ENCODE data around the gene MT1H.
A peak's percentile ranks its signal among the peaks of the same experiment; 100 is the strongest.
"Not testable (repeated sequence)": the region's sequence is repeated elsewhere in the genome, so short reads cannot be mapped to it uniquely, and the experiment has no call there.

The MT1H gene

GRCh38 chr16:56684926-56685590, 15.4 kb downstream of the MT1H start:
- DNase-seq (ENCODE audit: low read depth), result no peak

DNA sequence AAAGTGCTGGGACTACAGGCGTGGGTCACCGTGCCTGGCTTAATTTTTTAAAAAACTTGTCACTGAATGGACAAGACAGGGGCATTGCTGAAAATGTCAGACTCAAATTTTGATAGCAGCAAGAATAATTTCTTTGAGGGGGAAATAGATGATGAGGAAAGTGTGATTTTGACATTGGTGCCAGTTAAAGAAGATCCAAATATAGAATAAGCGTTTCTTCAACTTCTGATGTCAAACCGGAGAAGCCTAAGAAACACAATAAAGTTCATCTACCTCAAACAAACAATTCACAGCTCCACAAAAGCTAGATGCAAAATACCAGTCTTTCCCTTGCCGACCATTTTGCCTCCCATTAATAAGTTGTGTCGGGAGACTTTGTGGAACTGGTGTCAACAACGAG, 17.1 kb downstream of the MT1H start:
- DNase-seq (ENCODE audit: low read depth), result no peak

DNA sequence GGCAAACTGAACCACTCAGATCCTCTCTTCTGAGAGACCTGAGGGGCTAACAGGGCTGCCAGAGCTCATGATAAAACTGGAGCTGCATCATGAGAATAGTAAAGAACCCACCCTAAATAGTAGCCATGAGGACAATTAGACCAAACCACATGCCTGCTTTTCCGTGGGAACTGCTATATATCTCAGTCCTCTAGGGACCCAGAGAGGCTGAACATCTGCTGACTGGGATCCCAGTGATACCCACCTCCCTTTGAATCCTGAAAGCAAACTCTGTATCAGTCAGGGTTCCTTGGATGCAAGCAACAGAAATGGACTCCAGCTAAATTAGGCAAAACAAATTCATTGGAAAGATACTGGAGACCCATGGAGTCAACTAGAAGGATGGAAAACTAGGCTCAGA, 19.1 kb downstream of the MT1H start:
- no peak for DNase-seq (ENCODE audit: low read depth)

- no peak for DNase-seq (ENCODE audit: low read depth)
These were observed 19.6 kb downstream of the MT1H start for GRCh38 chr16:56689171-56689570.

DNA sequence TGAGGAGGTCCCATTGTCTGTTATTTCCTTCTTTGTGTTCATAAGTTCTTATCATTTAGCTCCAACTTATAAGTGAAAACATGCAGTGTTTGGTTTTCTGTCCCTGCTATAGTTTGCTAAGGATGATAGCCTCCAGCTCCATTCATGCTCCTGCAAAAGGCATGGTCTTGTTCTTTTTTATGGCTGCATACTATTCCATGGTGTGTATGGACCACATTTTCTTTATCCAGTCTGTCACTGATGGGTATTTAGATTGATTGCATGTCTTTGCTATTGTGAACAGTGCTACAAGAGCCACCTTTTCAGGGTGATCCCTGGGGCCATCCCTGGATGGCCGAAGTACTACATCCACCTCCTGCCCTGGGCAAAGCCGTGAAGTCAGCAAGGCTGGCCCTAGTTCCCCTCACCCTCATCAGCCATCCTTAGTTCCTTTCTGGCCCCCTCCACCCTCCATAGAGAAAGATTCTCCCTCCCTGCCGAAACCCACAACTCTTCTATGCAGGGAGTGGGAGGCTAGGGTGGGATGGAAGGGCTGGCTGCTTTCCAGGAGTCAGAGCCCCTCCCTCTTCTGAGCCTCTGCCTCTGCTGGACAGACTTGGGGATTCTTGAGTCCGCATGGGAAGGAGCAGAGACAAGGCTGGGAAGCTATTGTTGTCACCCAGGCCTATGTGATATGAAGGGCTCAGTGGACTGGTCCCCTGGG, 21.0 kb downstream of the MT1H start:
- no peak for DNase-seq (ENCODE audit: low read depth)

DNA sequence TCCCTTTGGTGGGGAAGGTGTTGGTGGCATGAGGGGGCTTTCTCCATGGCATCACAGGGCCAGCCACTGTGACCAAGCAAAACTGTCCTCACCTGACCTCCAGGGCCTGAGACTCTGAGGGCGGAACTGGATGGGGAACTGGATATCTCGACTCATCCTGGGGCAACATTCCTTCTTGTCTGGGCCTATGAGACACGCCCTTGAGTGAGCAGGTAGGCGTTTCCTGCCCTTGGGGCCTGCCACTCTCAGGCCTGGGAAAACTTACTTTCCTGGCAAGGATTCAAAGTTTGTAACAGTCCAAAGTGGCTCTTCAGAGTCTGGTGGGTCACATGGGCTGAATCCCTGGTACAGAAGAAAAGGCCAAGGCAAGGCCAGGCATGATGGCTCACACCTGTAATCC, 22.3 kb downstream of the MT1H start:
- peak; percentile 29 for DNase-seq (ENCODE audit: low read depth)

DNA sequence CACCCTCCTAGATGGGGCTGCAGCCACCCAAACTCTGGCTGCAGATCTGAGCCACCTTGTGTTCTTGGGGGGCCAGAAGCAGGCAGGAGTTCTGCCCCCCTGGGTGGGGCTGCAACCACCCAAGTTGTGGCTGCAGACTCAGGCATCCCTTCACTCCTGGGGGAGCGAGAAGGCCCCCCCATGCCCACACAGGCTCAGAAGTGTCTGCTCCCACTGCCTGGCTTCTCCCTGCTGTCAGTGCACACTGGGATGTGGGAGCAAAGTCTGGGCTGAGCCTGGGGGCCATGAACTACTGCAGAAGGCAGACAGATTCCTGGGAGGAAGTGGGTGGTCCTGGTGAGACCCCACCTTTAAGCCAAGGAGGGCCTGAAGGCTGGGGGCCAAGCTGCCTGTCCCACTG, 25.6 kb downstream of the MT1H start:
- no peak for DNase-seq (ENCODE audit: low read depth)

DNA sequence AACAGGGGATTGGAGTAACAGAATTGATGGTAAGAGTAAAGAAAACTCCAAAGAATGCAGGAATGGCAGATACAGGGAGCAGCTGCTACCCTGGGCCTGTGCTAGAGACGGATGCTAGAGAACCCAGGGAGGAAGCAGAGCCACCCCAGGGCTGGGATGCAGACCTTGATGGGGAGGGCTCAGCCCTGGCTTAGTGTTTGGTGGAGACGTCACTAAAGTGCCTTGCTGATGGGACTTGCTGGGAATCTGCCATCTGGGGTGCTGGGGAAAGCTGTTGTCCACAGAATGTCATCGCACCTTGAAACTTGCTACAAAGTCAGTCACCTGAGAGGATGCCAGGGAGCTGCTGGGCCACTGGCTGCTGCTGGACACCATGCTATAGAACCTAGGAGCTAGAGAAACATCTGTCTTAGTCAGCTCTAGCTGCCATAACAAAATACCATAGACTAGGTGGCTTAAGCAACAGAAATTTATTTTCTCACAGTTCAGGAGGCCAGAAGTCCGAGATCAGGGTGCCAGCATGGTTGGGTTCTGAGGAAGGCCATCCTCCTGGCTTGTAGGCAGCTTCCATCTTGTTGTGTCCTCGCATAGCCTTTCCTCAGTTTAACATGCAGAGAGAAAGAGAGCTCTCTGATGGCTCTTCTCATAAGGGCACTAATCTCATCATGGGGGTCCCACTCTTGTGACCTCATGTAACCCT, 28.0 kb downstream of the MT1H start:
- no peak for DNase-seq (ENCODE audit: low read depth)

DNA sequence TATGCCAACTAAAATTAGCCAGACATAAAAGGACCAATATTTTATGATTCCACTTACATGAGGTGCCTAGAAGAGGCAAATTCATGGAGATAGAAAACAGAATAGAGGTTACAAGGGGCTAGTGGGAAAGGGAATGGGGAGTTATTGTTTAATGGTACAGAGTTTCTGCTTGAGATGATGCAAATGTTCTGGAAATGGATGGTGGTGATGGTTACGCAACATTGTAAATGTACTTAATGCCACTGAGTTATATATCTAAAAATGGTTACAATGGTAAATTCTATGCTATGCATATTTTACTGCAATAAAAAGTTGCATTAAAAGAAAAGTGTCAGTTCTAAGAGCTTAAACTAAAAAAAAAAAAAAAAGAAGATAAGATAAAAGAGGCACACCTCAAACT, 30.6 kb downstream of the MT1H start:
- DNase-seq (ENCODE audit: low read depth), result no peak

GRCh38 chr16:56700631-56701030, 31.0 kb downstream of the MT1H start:
- no peak for DNase-seq (ENCODE audit: low read depth)

DNA sequence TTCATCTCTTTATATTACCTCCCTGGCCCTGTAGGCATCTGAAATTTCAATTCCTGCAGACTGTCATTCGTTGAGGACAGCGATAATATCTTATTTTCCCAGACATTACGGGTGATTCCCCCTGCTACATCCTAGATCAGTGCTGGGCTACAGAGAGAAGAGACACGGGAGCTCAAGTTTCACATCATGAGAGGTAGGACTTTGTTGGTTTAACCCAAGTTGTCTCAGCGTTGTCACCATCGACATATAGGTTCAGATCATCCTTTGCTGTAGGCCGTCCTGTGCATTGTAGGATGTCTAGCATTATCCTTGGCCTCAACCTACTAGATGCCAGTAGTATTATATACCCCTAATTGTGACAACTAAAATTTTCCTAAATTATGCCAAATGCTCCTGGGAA, 31.9 kb downstream of the MT1H start:
- DNase-seq (ENCODE audit: low read depth), result no peak

DNA sequence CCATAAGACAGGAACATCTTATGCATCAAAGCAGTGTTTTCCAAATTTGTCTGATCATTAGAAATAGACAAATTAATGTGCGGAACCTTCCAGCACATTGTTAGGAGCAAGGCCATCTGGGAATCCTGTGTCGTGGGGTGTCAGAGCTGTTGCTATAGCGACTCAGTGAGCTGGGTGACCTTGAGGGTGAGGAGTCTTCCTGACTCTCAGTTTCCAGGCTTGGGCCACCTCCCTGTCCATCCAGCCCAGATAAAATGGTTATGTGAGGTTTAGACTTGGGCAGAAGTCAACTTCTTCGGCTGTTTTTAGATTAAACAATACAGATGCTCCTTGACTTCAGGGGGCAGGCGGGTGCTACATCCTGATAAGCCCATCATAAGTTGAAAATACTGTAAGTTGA, 33.2 kb downstream of the MT1H start:
- DNase-seq (ENCODE audit: low read depth), result no peak

DNA sequence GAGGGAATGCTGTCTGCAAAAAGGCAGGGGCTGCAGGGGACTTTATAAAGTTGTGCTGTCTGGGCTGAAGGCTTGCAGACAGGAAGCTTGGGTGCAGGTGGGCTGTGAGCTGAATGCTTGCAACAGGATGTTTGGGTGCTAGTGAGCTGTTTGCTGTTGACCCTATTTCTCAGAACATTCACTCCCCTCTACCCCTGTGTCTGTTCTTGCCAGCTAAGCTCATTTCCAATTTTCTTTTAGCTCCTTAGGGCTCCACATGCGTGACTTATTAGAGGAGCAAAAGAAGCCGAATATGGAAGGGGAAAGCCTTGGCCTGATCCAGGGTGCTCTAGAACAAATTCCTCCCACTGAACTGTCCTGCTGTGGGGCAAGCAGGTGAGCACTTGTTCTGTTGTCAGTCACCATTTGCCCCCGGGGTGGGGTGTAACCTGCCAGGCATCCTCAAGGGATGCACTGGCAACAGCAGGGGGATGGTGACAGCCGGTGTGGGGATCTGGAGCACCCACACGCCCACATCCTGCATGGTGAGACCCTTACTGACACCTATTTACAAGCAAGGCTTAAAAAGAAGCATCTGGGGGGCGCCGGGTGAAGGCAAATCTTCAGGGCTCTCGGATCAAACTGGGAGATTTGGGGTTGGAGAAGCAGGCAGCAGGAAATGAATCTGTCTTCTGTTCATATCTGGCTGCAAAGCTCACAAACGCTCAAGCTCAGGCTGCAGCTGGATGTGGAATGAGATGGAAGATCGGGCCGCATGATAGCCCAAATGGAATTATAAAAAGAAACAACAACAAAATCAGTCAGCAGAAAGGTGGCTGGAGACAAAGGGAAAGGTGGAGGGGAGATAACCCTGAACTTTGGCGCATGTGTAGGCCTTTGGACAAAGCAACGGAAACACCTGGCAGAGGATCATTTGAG, 39.2 kb downstream of the MT1H start:
- no peak for DNase-seq (ENCODE audit: low read depth)

DNA sequence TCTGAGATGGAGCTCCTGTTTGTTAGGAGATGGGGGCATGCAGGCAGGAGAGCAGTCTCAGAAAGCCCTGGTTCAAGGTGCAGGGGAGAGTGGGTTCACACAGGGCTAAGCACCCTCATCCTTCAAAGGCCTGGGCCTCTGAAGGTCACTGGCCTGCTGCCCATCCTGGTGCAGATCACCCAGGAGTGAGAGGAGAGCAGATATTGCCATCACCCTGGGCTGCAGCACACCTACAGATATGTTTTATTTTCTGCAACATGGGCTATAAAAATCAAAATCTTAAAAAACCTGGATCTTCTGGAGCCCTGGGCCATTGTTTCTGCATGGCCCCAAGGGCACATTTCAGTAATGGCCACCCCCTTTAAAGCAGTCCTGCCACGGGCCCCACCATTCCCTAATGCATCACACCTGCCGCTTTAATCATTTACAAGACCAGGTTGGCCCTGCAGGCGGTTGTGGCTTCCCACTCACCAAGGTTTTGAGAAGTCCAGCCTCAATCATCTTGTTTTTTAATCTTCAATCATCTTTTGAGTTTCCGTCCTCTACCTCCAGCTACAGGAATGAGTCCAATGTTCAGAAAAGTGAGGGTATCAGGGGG, 39.9 kb downstream of the MT1H start:
- DNase-seq (ENCODE audit: low read depth), result no peak

DNA sequence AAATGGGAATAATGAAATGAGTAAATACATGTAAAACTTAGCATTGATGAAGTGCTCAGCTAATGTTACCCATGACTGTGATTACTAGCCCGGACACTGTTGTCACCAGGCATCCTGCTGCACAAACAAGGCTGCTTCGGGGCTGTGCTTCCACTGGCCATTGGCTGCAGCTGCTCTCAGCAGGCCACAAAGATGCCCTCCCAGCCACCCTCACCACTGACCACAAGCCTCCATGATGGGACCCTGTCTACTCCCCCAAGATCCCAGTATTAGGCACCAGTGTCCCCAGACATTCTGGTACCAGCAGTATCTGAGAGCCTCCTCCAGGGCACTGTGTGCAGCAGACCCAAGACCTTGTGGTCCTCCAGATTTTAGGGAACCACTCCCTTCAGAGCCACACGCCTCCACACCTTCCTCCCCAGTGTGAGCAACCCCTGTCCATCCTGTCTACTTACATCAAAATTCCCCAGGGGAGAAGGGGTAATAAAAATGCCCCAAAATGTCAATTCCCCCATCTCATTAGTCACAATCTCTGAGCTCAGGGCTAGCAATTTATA, 40.6 kb downstream of the MT1H start:
- no peak for DNase-seq (ENCODE audit: low read depth)

DNA sequence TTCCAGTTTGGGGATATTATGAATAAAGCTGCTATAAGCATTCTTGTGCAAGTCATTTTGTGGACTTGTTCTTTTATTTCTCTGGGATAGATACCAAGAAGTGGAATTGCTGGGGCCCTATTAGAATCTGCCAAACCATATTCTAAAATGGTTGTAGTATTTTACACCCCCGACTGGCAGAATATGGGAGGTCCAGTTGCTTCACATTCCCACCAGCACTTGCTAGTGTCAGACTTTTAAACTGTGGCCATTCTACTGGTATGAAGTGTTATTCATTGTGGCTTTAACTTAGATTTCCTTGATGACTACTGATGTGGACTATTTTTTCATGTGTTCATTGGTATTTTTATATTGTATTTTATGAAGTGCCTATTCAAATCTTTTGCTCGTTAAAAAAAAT, 42.2 kb downstream of the MT1H start:
- DNase-seq (ENCODE audit: low read depth), result no peak

DNA sequence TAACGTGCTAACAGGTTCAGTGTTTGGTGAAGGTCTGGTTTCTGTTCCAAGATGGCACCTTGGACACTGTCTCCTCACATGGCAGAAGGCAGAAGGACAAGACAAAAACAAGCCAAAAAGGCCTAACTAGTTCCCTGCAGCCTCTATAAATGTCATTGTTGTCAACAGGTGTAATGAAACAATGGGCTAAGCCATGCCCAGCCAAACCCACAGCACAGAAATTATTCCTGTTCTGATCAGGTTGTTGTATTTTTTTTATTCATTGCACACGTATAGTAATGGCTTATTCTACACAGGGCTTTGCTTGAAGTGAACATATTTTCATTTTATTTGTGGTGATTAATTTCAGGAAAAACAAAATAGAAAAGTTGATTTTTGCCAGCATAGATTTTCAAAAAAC, 44.2 kb downstream of the MT1H start:
- DNase-seq (ENCODE audit: low read depth), result no peak

GRCh38 chr16:56715126-56715525, 45.5 kb downstream of the MT1H start:
- no peak for DNase-seq (ENCODE audit: low read depth)

GRCh38 chr16:56716761-56717160, 47.1 kb downstream of the MT1H start:
- DNase-seq (ENCODE audit: low read depth), result no peak

DNA sequence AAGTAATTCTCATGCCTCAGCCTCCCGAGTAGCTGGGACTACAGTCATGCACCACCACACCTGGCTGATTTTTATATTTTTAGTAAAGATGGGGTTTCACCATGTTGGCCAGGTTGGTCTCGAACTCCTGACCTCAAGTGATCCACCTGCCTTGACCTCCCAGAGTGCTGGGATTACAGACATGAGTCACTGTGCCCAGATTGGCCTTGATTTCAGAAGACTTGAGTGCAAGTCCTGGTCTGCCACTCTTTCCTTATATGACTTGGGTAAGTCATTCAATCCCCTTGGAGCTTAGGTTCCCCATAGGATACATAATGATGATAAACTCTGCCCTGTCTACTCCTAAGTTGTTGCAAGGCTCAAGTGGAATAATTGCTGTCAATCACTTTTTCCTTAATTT, 47.9 kb downstream of the MT1H start:
- not testable (repeated sequence) for DNase-seq (ENCODE audit: low read depth)
